DOHH2 (cell line): ENCODE measurements around the gene CACNA2D4.

Source experiments
- H3F3A ChIP-seq: fragments of 200-600 bp; sonication (generic), shearing (Covaris generic); 2 replicates; pipeline ENCODE4 v1.6.0; 2016; ENCODE audit warnings: antibody characterized with exemption, mild to moderate bottlenecking; ENCODE audit not compliant: control insufficient read depth, insufficient read depth
- H3K27ac ChIP-seq: fragments of 200-600 bp; sonication (generic); 2 replicates; pipeline ENCODE4 v1.5.1; 2014; ENCODE audit warnings: low read depth, mild to moderate bottlenecking, low read length, moderate library complexity
- H3K27me3 ChIP-seq: fragments of 200-600 bp; sonication (generic); 2 replicates; pipeline ENCODE4 v1.6.1; 2014; ENCODE audit warnings: mild to moderate bottlenecking, low read length, mixed read lengths; ENCODE audit not compliant: control insufficient read depth
- H3K36me3 ChIP-seq: fragments of 200-600 bp; sonication (generic); 2 replicates; pipeline ENCODE4 v1.6.1; 2014; ENCODE audit warnings: mild to moderate bottlenecking, low read length, moderate library complexity, mixed read lengths; ENCODE audit not compliant: control insufficient read depth
- H3K4me1 ChIP-seq: fragments of 200-600 bp; sonication (generic); 2 replicates; pipeline ENCODE4 v1.6.1; 2014; ENCODE audit warnings: mild to moderate bottlenecking, low read length, mixed read lengths; ENCODE audit not compliant: control insufficient read depth
- H3K4me2 ChIP-seq: fragments of 200-600 bp; sonication (generic); 2 replicates; pipeline ENCODE4 v1.6.0; 2014; ENCODE audit warnings: mild to moderate bottlenecking, low read length, moderate library complexity
- H3K4me3 ChIP-seq: fragments of 200-600 bp; sonication (generic); 2 replicates; pipeline ENCODE4 v1.5.1; 2014; ENCODE audit warnings: mild to moderate bottlenecking, low read length, mixed read lengths
- H3K79me2 ChIP-seq: fragments of 200-600 bp; sonication (generic); 2 replicates; pipeline ENCODE4 v1.6.1; 2014; ENCODE audit warnings: mild to moderate bottlenecking, low read length, mixed read lengths; ENCODE audit not compliant: control insufficient read depth
- H3K9me2 ChIP-seq: fragments of 200-600 bp; sonication (generic); replicated peaks from 2 replicates; pipeline ENCODE4 v1.6.1; 2014; ENCODE audit warnings: mild to moderate bottlenecking, low read length, mixed read lengths; ENCODE audit not compliant: control insufficient read depth
- H3K9me3 ChIP-seq: fragments of 200-600 bp; sonication (generic); 2 replicates; pipeline ENCODE4 v1.6.1; 2014; ENCODE audit warnings: antibody characterized with exemption, low read length, mixed read lengths; ENCODE audit not compliant: control insufficient read depth, insufficient read depth
- H4K20me1 ChIP-seq: fragments of 200-600 bp; sonication (generic); 2 replicates; pipeline ENCODE4 v1.6.0; 2014; ENCODE audit warnings: low read depth, mild to moderate bottlenecking, antibody characterized with exemption, low read length, moderate library complexity; ENCODE audit not compliant: control insufficient read depth, insufficient read depth
- EZH2phosphoT487 ChIP-seq: fragments of 200-600 bp; sonication (generic); IDR thresholded peaks from 2 replicates; pipeline ENCODE4 v1.6.1; 2017; ENCODE audit warnings: borderline replicate concordance, mild to moderate bottlenecking, antibody characterized with exemption, low read length, moderate library complexity, mixed read lengths
- TF ChIP-seq, protein P1 (sequence below): fragments of 200-600 bp; sonication (generic); IDR thresholded peaks from one replicate; pipeline ENCODE4 v1.5.1; 2014; ENCODE audit warnings: antibody characterized with exemption, mild to moderate bottlenecking, low read depth, low read length; ENCODE audit not compliant: poor library complexity, severe bottlenecking

Gene CACNA2D4

DNA sequence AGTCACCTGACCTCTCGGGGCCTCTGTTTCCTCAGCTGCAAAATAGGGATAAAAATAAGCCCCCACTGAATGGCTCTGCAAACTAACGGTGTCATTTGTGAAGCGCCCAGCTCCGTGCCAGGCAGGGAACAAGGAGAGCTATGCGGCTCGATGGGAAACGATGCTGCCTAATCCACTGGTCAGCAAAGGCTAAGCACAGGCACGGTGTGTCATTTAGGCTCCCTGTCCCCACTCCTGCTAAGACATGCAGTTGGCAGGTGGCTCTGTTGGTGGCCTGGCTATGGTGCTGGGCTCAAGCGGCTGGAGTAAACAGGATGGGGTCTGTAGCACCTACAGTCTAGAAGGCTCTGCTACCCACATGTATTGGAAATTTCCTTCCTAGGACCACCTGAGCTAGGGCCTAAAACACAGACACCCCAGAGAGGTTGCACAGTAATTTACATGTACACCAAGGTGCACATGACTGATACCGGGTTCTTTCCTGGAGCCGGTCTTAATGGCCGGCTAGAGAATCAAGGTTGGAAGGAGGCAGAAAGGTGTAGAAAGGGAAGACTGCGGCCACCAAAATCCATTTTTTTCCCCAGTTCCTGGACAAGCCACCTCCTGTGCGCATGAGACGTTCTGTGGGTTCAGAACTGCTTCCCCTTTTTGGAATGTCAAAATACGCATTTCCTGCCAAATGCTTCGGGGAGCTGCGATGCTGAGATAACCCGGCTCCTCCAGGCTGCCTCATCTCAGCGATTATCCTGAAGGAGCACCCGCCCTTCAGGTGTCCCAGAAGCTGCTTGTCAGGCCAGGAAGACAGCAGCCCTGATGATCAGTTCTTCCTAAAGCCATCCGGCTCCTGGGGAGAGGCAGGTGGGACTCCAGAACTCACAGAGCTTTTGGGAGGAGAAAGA, 1.0 kb downstream of the CACNA2D4 start:
- no peak overlapping the region for H3K4me3 ChIP-seq
- TF ChIP-seq, protein P1, sequence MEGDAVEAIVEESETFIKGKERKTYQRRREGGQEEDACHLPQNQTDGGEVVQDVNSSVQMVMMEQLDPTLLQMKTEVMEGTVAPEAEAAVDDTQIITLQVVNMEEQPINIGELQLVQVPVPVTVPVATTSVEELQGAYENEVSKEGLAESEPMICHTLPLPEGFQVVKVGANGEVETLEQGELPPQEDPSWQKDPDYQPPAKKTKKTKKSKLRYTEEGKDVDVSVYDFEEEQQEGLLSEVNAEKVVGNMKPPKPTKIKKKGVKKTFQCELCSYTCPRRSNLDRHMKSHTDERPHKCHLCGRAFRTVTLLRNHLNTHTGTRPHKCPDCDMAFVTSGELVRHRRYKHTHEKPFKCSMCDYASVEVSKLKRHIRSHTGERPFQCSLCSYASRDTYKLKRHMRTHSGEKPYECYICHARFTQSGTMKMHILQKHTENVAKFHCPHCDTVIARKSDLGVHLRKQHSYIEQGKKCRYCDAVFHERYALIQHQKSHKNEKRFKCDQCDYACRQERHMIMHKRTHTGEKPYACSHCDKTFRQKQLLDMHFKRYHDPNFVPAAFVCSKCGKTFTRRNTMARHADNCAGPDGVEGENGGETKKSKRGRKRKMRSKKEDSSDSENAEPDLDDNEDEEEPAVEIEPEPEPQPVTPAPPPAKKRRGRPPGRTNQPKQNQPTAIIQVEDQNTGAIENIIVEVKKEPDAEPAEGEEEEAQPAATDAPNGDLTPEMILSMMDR: no peak
- no peak for TF ChIP-seq EZH2phosphoT487

GRCh38 chr12:1916371-1917171, 1.9 kb downstream of the CACNA2D4 start:
- Histone ChIP-seq H3K4me1 (peaks cover 26% of the 10 kb centered on the region), H3K27ac (no peak overlapping the region), H3K36me3 (no peaks in the 10 kb centered on the region), H3K4me3 (no peak overlapping the region), H3F3A (no peaks in the 10 kb centered on the region), H3K79me2 (no peaks in the 10 kb centered on the region), H3K4me2 (peak overlapping the region; percentile 24; the same call in 1 of the 2 replicates), H3K27me3 (0 out of 2 replicates have a peak, but pooled peaks cover 2% of the 10 kb centered on the region), H3K9me2 (no peaks in the 10 kb centered on the region), H4K20me1 (no peaks in the 10 kb centered on the region), H3K9me3 (no peaks in the 10 kb centered on the region)
- TF ChIP-seq, protein P1: no peak
- no peak for TF ChIP-seq EZH2phosphoT487

More for the DNA sequence above, 1.0 kb downstream of the CACNA2D4 start:
- no peaks in the 10 kb centered on the region for H3K79me2 ChIP-seq
- H3K9me2 ChIP-seq: no peaks in the 10 kb centered on the region
- H3K36me3 ChIP-seq: no peaks in the 10 kb centered on the region
- no peaks in the 10 kb centered on the region for H4K20me1 ChIP-seq
- H3K9me3 ChIP-seq: no peaks in the 10 kb centered on the region
- peak overlapping the region; percentile 33 for H3K4me2 ChIP-seq
- no peak overlapping the region for H3K27ac ChIP-seq
- H3K4me1 ChIP-seq: peaks cover 26% of the 10 kb centered on the region
- no peaks in the 10 kb centered on the region for H3F3A ChIP-seq
- H3K27me3 ChIP-seq: 0 out of 2 replicates have a peak, but pooled peaks cover 2% of the 10 kb centered on the region

DNA sequence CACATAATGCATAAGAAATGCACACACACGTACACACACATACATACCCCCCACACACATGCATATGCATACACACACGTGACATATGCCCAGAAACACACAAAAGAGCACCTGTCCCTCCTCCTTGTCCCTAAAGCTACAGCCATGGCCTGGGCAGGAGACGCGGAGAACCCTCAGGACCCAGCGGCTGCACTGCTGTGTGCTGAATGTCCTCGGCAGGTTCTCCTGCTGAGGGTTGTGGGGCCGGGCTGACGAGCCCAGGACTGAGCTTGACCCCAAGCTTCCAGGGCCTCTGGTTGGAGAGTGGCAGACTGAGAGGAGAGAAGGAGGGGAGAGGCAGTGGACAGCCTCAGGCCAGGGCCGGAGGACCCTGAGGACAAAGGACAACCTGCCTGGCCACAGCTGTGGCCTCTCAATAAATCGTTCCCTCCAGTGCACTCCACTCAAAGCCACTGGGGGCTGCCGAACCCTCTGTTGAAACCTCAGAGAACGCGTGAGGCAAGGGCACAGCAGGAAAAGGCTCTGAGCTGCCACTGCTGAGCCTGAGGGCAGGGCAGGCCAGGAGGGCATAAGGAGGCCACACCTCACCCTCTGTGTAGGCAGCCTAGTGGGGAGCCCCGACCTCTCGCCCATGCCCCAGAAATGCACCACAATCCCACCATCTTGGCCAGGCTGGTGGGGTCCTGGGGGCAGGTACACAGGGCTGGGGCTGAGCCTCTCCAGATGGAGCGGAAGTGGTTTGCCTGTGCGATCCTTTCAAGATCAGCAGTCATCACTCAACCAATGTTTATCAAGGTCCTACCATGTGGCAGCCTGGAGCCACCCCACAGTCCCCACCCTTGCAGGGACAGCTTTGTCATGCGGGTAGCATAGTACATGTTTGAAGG, 3.1 kb downstream of the CACNA2D4 start:
- H3K9me3 ChIP-seq: no peaks in the 10 kb centered on the region
- H3K36me3 ChIP-seq: no peaks in the 10 kb centered on the region
- H3K4me1 ChIP-seq: peaks cover 26% of the 10 kb centered on the region
- no peaks in the 10 kb centered on the region for H4K20me1 ChIP-seq
- no peaks in the 10 kb centered on the region for H3K79me2 ChIP-seq
- H3K27ac ChIP-seq: no peak overlapping the region
- H3F3A ChIP-seq: no peaks in the 10 kb centered on the region
- H3K9me2 ChIP-seq: no peaks in the 10 kb centered on the region
- TF ChIP-seq EZH2phosphoT487: no peak
- TF ChIP-seq, protein P1: no peak
- no peak overlapping the region for H3K4me3 ChIP-seq
- peak overlapping the region; percentile 24 for H3K4me2 ChIP-seq
- 0 out of 2 replicates have a peak, but pooled peaks cover 2% of the 10 kb centered on the region for H3K27me3 ChIP-seq
